ENCODE data around the gene PLEKHF1. TPM values are rescaled to one million over a fixed set of nuclear protein-coding genes. Genes with fewer than 3 reads are reported as not detected.

The PLEKHF1 gene
- total and polyA plus RNA-seq, 2 experiments from 2014 or later: 9.3 to 18.0 TPM

GRCh38 chr19:29686285-29686805 lies 21.1 kb downstream of the PLEKHF1 start:
- peak overlapping the region; percentile 97 for H3K27ac ChIP-seq
- H3K9ac ChIP-seq: peak overlapping the region; percentile 88
- peak overlapping the region; percentile 71 for H3K4me3 ChIP-seq
- H3K9me2 ChIP-seq (ENCODE audit: insufficient read depth): no peaks in the 10 kb centered on the region
- no peaks in the 10 kb centered on the region for H3K79me2 ChIP-seq (ENCODE audit: insufficient read depth)
- H2AFZ ChIP-seq: no peak overlapping the region
- H3K4me2 ChIP-seq (ENCODE audit: unreplicated experiment): peak overlapping the region; percentile 86
- no peaks in the 10 kb centered on the region for H3K9me3 ChIP-seq (ENCODE audit: low read depth)
- no peak for DNase-seq
- no peaks in the 10 kb centered on the region for H3K36me3 ChIP-seq (ENCODE audit: low read depth)
- H3K27me3 ChIP-seq (replicated peaks; ENCODE audit: insufficient read depth): no peaks in the 10 kb centered on the region
- TF ChIP-seq EZH2 (IDR thresholded peaks at IDR 0.05; ENCODE audit: insufficient read depth, poor library complexity, severe bottlenecking): no peak
- TF ChIP-seq EZH2phosphoT487 (IDR thresholded peaks at IDR 0.05; ENCODE audit: insufficient read depth, low read depth): no peak
- WGBS, 2 experiments (ENCODE audit: low coverage in 1 of 2, low lambda C conversion rate in 2 of 2, missing lambda C conversion rate in 2 of 2): 97 to 98% methylated on average over 8 of the region's 8 CpGs
- H4K20me1 ChIP-seq (ENCODE audit: insufficient read depth): no peaks in the 10 kb centered on the region
- peaks cover 36% of the 10 kb centered on the region for H3K4me1 ChIP-seq (ENCODE audit: insufficient read depth)
- in situ Hi-C loops (cut with MboI): no loop called here
- H3F3A ChIP-seq (ENCODE audit: insufficient read depth): peaks cover 39% of the 10 kb centered on the region

- H3K4me2 ChIP-seq (ENCODE audit: unreplicated experiment): peak overlapping the region; percentile 86
- peak overlapping the region; percentile 97 for H3K27ac ChIP-seq
- H3K4me1 ChIP-seq (ENCODE audit: insufficient read depth): peaks cover 33% of the 10 kb centered on the region
- no peaks in the 10 kb centered on the region for H3K27me3 ChIP-seq (replicated peaks; ENCODE audit: insufficient read depth)
- WGBS, 2 experiments (ENCODE audit: low coverage in 1 of 2, low lambda C conversion rate in 2 of 2, missing lambda C conversion rate in 2 of 2): 1 to 3% methylated on average over 17 of the region's 17 CpGs
- no peaks in the 10 kb centered on the region for H3K79me2 ChIP-seq (ENCODE audit: insufficient read depth)
- H3K9ac ChIP-seq: peak overlapping the region; percentile 88
- TF ChIP-seq EZH2 (IDR thresholded peaks at IDR 0.05; ENCODE audit: insufficient read depth, poor library complexity, severe bottlenecking) (no peak), EZH2phosphoT487 (IDR thresholded peaks at IDR 0.05; ENCODE audit: insufficient read depth, low read depth) (no peak)
- H4K20me1 ChIP-seq (ENCODE audit: insufficient read depth): no peaks in the 10 kb centered on the region
- peaks cover 39% of the 10 kb centered on the region for H3F3A ChIP-seq (ENCODE audit: insufficient read depth)
- H2AFZ ChIP-seq: peak overlapping the region; percentile 76
- in situ Hi-C loops (cut with MboI): no loop called here
- H3K9me2 ChIP-seq (ENCODE audit: insufficient read depth): no peaks in the 10 kb centered on the region
- peak overlapping the region; percentile 71 for H3K4me3 ChIP-seq
- H3K36me3 ChIP-seq (ENCODE audit: low read depth): no peaks in the 10 kb centered on the region
- H3K9me3 ChIP-seq (ENCODE audit: low read depth): no peaks in the 10 kb centered on the region
- DNase-seq: peak; percentile 99
These were observed 22.1 kb downstream of the PLEKHF1 start for GRCh38 chr19:29687244-29687896.

GRCh38 chr19:29687897-29688728 lies 22.9 kb downstream of the PLEKHF1 start:
- H3K79me2 ChIP-seq (ENCODE audit: insufficient read depth): no peaks in the 10 kb centered on the region
- peak overlapping the region; percentile 88 for H3K9ac ChIP-seq
- WGBS, 2 experiments (ENCODE audit: low coverage in 1 of 2, low lambda C conversion rate in 2 of 2, missing lambda C conversion rate in 2 of 2): 35 to 39% methylated on average over 18 of the region's 18 CpGs
- peaks cover 39% of the 10 kb centered on the region for H3F3A ChIP-seq (ENCODE audit: insufficient read depth)
- peak overlapping the region; percentile 97 for H3K27ac ChIP-seq
- DNase-seq: peak; percentile 75
- no peaks in the 10 kb centered on the region for H3K9me3 ChIP-seq (ENCODE audit: low read depth)
- no peaks in the 10 kb centered on the region for H3K9me2 ChIP-seq (ENCODE audit: insufficient read depth)
- H3K36me3 ChIP-seq (ENCODE audit: low read depth): no peaks in the 10 kb centered on the region
- no peak overlapping the region for H2AFZ ChIP-seq
- in situ Hi-C loops (cut with MboI): no loop called here
- no peaks in the 10 kb centered on the region for H3K27me3 ChIP-seq (replicated peaks; ENCODE audit: insufficient read depth)
- TF ChIP-seq EZH2 (IDR thresholded peaks at IDR 0.05; ENCODE audit: insufficient read depth, poor library complexity, severe bottlenecking) (no peak), EZH2phosphoT487 (IDR thresholded peaks at IDR 0.05; ENCODE audit: insufficient read depth, low read depth) (no peak)
- peak overlapping the region; percentile 71 for H3K4me3 ChIP-seq
- peak overlapping the region; percentile 61 for H3K4me2 ChIP-seq (ENCODE audit: unreplicated experiment)
- no peaks in the 10 kb centered on the region for H4K20me1 ChIP-seq (ENCODE audit: insufficient read depth)
- H3K4me1 ChIP-seq (ENCODE audit: insufficient read depth): peaks cover 33% of the 10 kb centered on the region

- H3K79me2 ChIP-seq (ENCODE audit: insufficient read depth): no peaks in the 10 kb centered on the region
- no peaks in the 10 kb centered on the region for H3K9me3 ChIP-seq (ENCODE audit: low read depth)
- DNase-seq: peak; percentile 65
- H3K36me3 ChIP-seq (ENCODE audit: low read depth): no peaks in the 10 kb centered on the region
- no peak overlapping the region for H2AFZ ChIP-seq
- H3K4me3 ChIP-seq: no peak overlapping the region
- no peaks in the 10 kb centered on the region for H3K9me2 ChIP-seq (ENCODE audit: insufficient read depth)
- in situ Hi-C loops (cut with MboI): no loop called here
- H3K27ac ChIP-seq: no peak overlapping the region
- no peaks in the 10 kb centered on the region for H4K20me1 ChIP-seq (ENCODE audit: insufficient read depth)
- 60 to 67% methylated on average over 2 of the region's 2 CpGs for WGBS, 2 experiments (ENCODE audit: low coverage in 1 of 2, low lambda C conversion rate in 2 of 2, missing lambda C conversion rate in 2 of 2)
- TF ChIP-seq EZH2 (IDR thresholded peaks at IDR 0.05; ENCODE audit: insufficient read depth, poor library complexity, severe bottlenecking) (no peak), EZH2phosphoT487 (IDR thresholded peaks at IDR 0.05; ENCODE audit: insufficient read depth, low read depth) (no peak)
- H3K4me2 ChIP-seq (ENCODE audit: unreplicated experiment): no peak overlapping the region
- H3K9ac ChIP-seq: no peak overlapping the region
- peaks cover 28% of the 10 kb centered on the region for H3F3A ChIP-seq (ENCODE audit: insufficient read depth)
- H3K27me3 ChIP-seq (replicated peaks; ENCODE audit: insufficient read depth): no peaks in the 10 kb centered on the region
- peaks cover 22% of the 10 kb centered on the region for H3K4me1 ChIP-seq (ENCODE audit: insufficient read depth)
These were observed 25.6 kb downstream of the PLEKHF1 start for GRCh38 chr19:29690842-29691241.

Measured in GM23248 (cell line).